ENCODE results near the gene RNF14.

RNF14 gene

DNA sequence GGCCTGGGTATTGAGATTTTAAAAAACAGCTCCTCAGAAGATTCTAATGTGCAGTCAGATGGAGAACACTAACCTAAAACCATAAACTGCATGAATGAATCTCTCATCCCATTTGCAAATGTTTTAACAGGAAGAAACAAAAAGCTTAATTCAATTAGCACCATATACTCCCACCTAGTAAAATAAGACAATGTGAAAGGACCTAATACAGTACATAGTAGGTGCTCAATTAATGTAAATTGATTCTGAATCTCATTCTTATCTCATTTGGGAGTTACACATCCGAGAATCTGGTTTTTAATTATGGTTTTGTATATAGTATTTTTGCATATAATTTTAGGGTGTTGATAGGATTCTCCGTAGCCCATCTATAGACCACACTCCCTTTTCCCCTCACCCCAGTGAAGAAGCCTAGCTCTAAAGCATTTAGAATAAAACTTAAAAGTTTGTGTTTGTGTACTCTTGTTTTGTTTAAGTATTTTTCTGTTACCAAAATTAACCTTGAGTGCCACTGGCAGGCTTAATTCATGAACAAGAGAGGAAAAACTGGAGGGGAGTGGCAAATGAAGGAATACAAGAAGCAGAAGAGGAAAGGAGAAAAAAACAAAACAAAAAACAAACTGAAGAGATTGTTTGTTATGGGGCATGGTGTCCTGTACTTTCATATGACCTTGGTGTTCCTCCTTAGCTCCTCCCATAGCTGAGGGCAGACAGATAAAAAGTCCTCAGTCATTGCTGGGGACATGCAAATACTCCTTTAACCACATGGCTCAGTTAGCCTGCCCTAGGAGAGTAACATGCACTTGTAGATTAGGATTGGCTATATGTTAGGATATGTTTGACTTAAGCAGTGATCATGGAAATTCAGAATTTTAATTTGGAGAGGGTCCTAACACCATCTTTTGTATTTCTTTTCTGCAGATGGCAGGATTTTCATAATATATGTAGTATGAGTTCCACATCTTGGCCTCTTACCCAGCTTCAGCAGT is 1.2 kb downstream of the RNF14 start:
- no peak overlapping the region for H2BK120ac ChIP-seq (ENCODE audit: low read depth, low read length)
- no peak overlapping the region for H2AK5ac ChIP-seq (ENCODE audit: low read depth, low read length)
- peak overlapping the region; percentile 93 for H2AFZ ChIP-seq (ENCODE audit: low read length)
- H3K4me1 ChIP-seq (ENCODE audit: control insufficient read depth in 2 of 2, insufficient read depth in 1 of 2, low read depth in 1 of 2, low read length in 2 of 2): peaks cover 1 to 4% of the 10 kb centered on the region in 2 donors
- no peak overlapping the region for H4K8ac ChIP-seq (ENCODE audit: low read depth, low read length)
- H3K79me1 ChIP-seq (ENCODE audit: low read depth, low read length): peaks cover 2% of the 10 kb centered on the region
- peak overlapping the region; percentile 68 for H3K4me2 ChIP-seq (ENCODE audit: insufficient read depth, low read length, poor library complexity, severe bottlenecking)
- no peak overlapping the region for H3K23ac ChIP-seq (ENCODE audit: low read depth, low read length, poor library complexity)
- H2BK15ac ChIP-seq (ENCODE audit: low read length): no peak overlapping the region
- no peak overlapping the region for H3K27ac ChIP-seq (replicated peaks; ENCODE audit: low read length)
- no peak overlapping the region for H3K9ac ChIP-seq (ENCODE audit: low read depth, low read length, poor library complexity)
- peak overlapping the region in 1 of 2 donors; percentile 71 for H3K4me3 ChIP-seq (ENCODE audit: low read length in 2 of 2)
- H4K91ac ChIP-seq (ENCODE audit: low read depth, low read length, poor library complexity): no peak overlapping the region
- H3K4ac ChIP-seq (ENCODE audit: low read length): no peak overlapping the region
- H3K36me3 ChIP-seq (replicated peaks in 1 of 2; ENCODE audit: control insufficient read depth in 2 of 2, insufficient read depth in 2 of 2, low read length in 2 of 2): peaks cover 4 to 40% of the 10 kb centered on the region in 2 donors
- no peak for DNase-seq (ENCODE audit: low spot score)
- H3K27me3 ChIP-seq (ENCODE audit: control insufficient read depth in 3 of 3, insufficient read depth in 3 of 3, low read depth in 1 of 3, low read length in 3 of 3): no peaks in the 10 kb centered on the region
- no peak overlapping the region for H2BK12ac ChIP-seq (ENCODE audit: low read length)
- no CpG with 5 or more reads among the region's 2 CpGs for WGBS, 2 donors (ENCODE audit: extremely low coverage in 2 of 2, insufficient read length in 2 of 2, insufficient replicate concordance in 1 of 2)
- no peak overlapping the region for H3K18ac ChIP-seq (ENCODE audit: low read length)
- no peak overlapping the region for H2BK5ac ChIP-seq (ENCODE audit: low read length)
- no peaks in the 10 kb centered on the region for H3K9me3 ChIP-seq (replicated peaks in 1 of 2; ENCODE audit: control insufficient read depth in 2 of 2, insufficient read depth in 1 of 2, low read depth in 1 of 2, low read length in 2 of 2)
- H3K14ac ChIP-seq (ENCODE audit: low read length): no peak overlapping the region

GRCh38 chr5:141973871-141974595 is 5.1 kb downstream of the RNF14 start:
- no peak overlapping the region for H4K8ac ChIP-seq (ENCODE audit: low read depth, low read length)
- no peak overlapping the region for H3K9ac ChIP-seq (ENCODE audit: low read depth, low read length, poor library complexity)
- no peak overlapping the region for H3K4me2 ChIP-seq (ENCODE audit: insufficient read depth, low read length, poor library complexity, severe bottlenecking)
- no peak overlapping the region for H3K23ac ChIP-seq (ENCODE audit: low read depth, low read length, poor library complexity)
- no peaks in the 10 kb centered on the region for H3K9me3 ChIP-seq (replicated peaks in 1 of 2; ENCODE audit: control insufficient read depth in 2 of 2, insufficient read depth in 1 of 2, low read depth in 1 of 2, low read length in 2 of 2)
- H2BK12ac ChIP-seq (ENCODE audit: low read length): no peak overlapping the region
- peaks cover 11 to 76% of the 10 kb centered on the region in 2 donors for H3K36me3 ChIP-seq (replicated peaks in 1 of 2; ENCODE audit: control insufficient read depth in 2 of 2, insufficient read depth in 2 of 2, low read length in 2 of 2)
- H2BK5ac ChIP-seq (ENCODE audit: low read length): no peak overlapping the region
- peaks cover 0 to 4% of the 10 kb centered on the region in 2 donors for H3K4me1 ChIP-seq (ENCODE audit: control insufficient read depth in 2 of 2, insufficient read depth in 1 of 2, low read depth in 1 of 2, low read length in 2 of 2)
- no peak overlapping the region for H2AFZ ChIP-seq (ENCODE audit: low read length)
- H3K27ac ChIP-seq (replicated peaks; ENCODE audit: low read length): no peak overlapping the region
- no peak for DNase-seq (ENCODE audit: low spot score)
- H2AK5ac ChIP-seq (ENCODE audit: low read depth, low read length): no peak overlapping the region
- no peak overlapping the region for H3K14ac ChIP-seq (ENCODE audit: low read length)
- no peak overlapping the region for H3K4ac ChIP-seq (ENCODE audit: low read length)
- H3K18ac ChIP-seq (ENCODE audit: low read length): no peak overlapping the region
- no peak overlapping the region for H3K4me3 ChIP-seq (ENCODE audit: low read length in 2 of 2)
- H2BK120ac ChIP-seq (ENCODE audit: low read depth, low read length): no peak overlapping the region
- H3K79me1 ChIP-seq (ENCODE audit: low read depth, low read length): peaks cover 2% of the 10 kb centered on the region
- H2BK15ac ChIP-seq (ENCODE audit: low read length): no peak overlapping the region
- H3K27me3 ChIP-seq (ENCODE audit: control insufficient read depth in 3 of 3, insufficient read depth in 3 of 3, low read depth in 1 of 3, low read length in 3 of 3): no peaks in the 10 kb centered on the region
- WGBS, 2 donors (ENCODE audit: extremely low coverage in 2 of 2, insufficient read length in 2 of 2, insufficient replicate concordance in 1 of 2): no CpG with 5 or more reads among the region's 1 CpG
- no peak overlapping the region for H4K91ac ChIP-seq (ENCODE audit: low read depth, low read length, poor library complexity)

GRCh38 chr5:141976176-141976575 is 7.3 kb downstream of the RNF14 start:
- no peak overlapping the region for H3K14ac ChIP-seq (ENCODE audit: low read length)
- no peak overlapping the region for H2AK5ac ChIP-seq (ENCODE audit: low read depth, low read length)
- no peak overlapping the region for H2BK5ac ChIP-seq (ENCODE audit: low read length)
- H3K9ac ChIP-seq (ENCODE audit: low read depth, low read length, poor library complexity): no peak overlapping the region
- H2BK15ac ChIP-seq (ENCODE audit: low read length): no peak overlapping the region
- H3K4ac ChIP-seq (ENCODE audit: low read length): no peak overlapping the region
- DNase-seq (ENCODE audit: low spot score): no peak
- no peak overlapping the region for H3K4me2 ChIP-seq (ENCODE audit: insufficient read depth, low read length, poor library complexity, severe bottlenecking)
- no peak overlapping the region for H2AFZ ChIP-seq (ENCODE audit: low read length)
- no peak overlapping the region for H3K23ac ChIP-seq (ENCODE audit: low read depth, low read length, poor library complexity)
- H2BK12ac ChIP-seq (ENCODE audit: low read length): no peak overlapping the region
- no peak overlapping the region for H2BK120ac ChIP-seq (ENCODE audit: low read depth, low read length)
- peaks cover 2% of the 10 kb centered on the region for H3K79me1 ChIP-seq (ENCODE audit: low read depth, low read length)
- no peak overlapping the region for H3K27ac ChIP-seq (replicated peaks; ENCODE audit: low read length)
- H3K36me3 ChIP-seq (replicated peaks in 1 of 2; ENCODE audit: control insufficient read depth in 2 of 2, insufficient read depth in 2 of 2, low read length in 2 of 2): peaks cover 20 to 90% of the 10 kb centered on the region in 2 donors
- no peak overlapping the region for H4K8ac ChIP-seq (ENCODE audit: low read depth, low read length)
- no peak overlapping the region for H4K91ac ChIP-seq (ENCODE audit: low read depth, low read length, poor library complexity)
- H3K18ac ChIP-seq (ENCODE audit: low read length): no peak overlapping the region
- H3K4me1 ChIP-seq (ENCODE audit: control insufficient read depth in 2 of 2, insufficient read depth in 1 of 2, low read depth in 1 of 2, low read length in 2 of 2): no peaks in the 10 kb centered on the region
- H3K9me3 ChIP-seq (replicated peaks in 1 of 2; ENCODE audit: control insufficient read depth in 2 of 2, insufficient read depth in 1 of 2, low read depth in 1 of 2, low read length in 2 of 2): no peaks in the 10 kb centered on the region
- no peaks in the 10 kb centered on the region for H3K27me3 ChIP-seq (ENCODE audit: control insufficient read depth in 3 of 3, insufficient read depth in 3 of 3, low read depth in 1 of 3, low read length in 3 of 3)
- H3K4me3 ChIP-seq (ENCODE audit: low read length in 2 of 2): no peak overlapping the region
- WGBS, 2 donors (ENCODE audit: extremely low coverage in 2 of 2, insufficient read length in 2 of 2, insufficient replicate concordance in 1 of 2): no CpG with 5 or more reads among the region's 6 CpGs

- Histone ChIP-seq H2AFZ (ENCODE audit: low read length) (no peak overlapping the region), H3K36me3 (replicated peaks in 1 of 2; ENCODE audit: control insufficient read depth in 2 of 2, insufficient read depth in 2 of 2, low read length in 2 of 2) (peaks cover 21 to 96% of the 10 kb centered on the region in 2 donors), H2AK5ac (ENCODE audit: low read depth, low read length) (no peak overlapping the region), H3K4me3 (ENCODE audit: low read length in 2 of 2) (no peak overlapping the region), H3K4me1 (ENCODE audit: control insufficient read depth in 2 of 2, insufficient read depth in 1 of 2, low read depth in 1 of 2, low read length in 2 of 2) (no peaks in the 10 kb centered on the region), H3K9ac (ENCODE audit: low read depth, low read length, poor library complexity) (no peak overlapping the region), H2BK15ac (ENCODE audit: low read length) (no peak overlapping the region), H4K8ac (ENCODE audit: low read depth, low read length) (no peak overlapping the region), H3K4ac (ENCODE audit: low read length) (no peak overlapping the region), H2BK120ac (ENCODE audit: low read depth, low read length) (no peak overlapping the region), H3K14ac (ENCODE audit: low read length) (no peak overlapping the region), H3K79me1 (ENCODE audit: low read depth, low read length) (no peaks in the 10 kb centered on the region), H3K4me2 (ENCODE audit: insufficient read depth, low read length, poor library complexity, severe bottlenecking) (no peak overlapping the region), H3K27ac (replicated peaks; ENCODE audit: low read length) (no peak overlapping the region), H3K9me3 (replicated peaks in 1 of 2; ENCODE audit: control insufficient read depth in 2 of 2, insufficient read depth in 1 of 2, low read depth in 1 of 2, low read length in 2 of 2) (no peaks in the 10 kb centered on the region), H2BK12ac (ENCODE audit: low read length) (no peak overlapping the region), H4K91ac (ENCODE audit: low read depth, low read length, poor library complexity) (no peak overlapping the region), H3K27me3 (ENCODE audit: control insufficient read depth in 3 of 3, insufficient read depth in 3 of 3, low read depth in 1 of 3, low read length in 3 of 3) (no peaks in the 10 kb centered on the region), H2BK5ac (ENCODE audit: low read length) (no peak overlapping the region), H3K23ac (ENCODE audit: low read depth, low read length, poor library complexity) (no peak overlapping the region), H3K18ac (ENCODE audit: low read length) (no peak overlapping the region)
- DNase-seq (ENCODE audit: low spot score): no peak
Observed at GRCh38 chr5:141978389-141978788, 9.5 kb downstream of the RNF14 start.

Data from neuronal stem cell (in vitro differentiated cells).